Left lung (tissue), 10 donors: ENCODE measurements around the gene RSU1. TPM values are rescaled to one million over a fixed set of nuclear protein-coding genes. Genes with fewer than 3 reads are reported as not detected.
A peak's percentile ranks its signal among the peaks of the same experiment; 100 is the strongest.

Source experiments
- ATAC-seq: fragments of 200-7000 bp; cut with Tn5 transposase; one replicate; pipeline ENCODE4 v1.9.1; 2020; ENCODE audit warnings: moderate library complexity
- DNase-seq, 4 donors: peaks; one replicate each; pipeline ENCODE4 v3.0.0-alpha.2; 2013 to 2020
- H3K27ac ChIP-seq, 2 donors: fragments of 200-600 bp; sonication (generic) in 1 of 2; one replicate each; pipeline versions ENCODE4 v1.5.0 to v1.8.0; 2020 to 2021
- H3K27me3 ChIP-seq, 2 donors: fragments of 200-600 bp; sonication (generic) in 1 of 2; one replicate each; pipeline versions ENCODE4 v1.5.0 to v1.8.0; 2020 to 2021
- H3K36me3 ChIP-seq, 2 donors: fragments of 200-600 bp; sonication (generic) in 1 of 2; one replicate each; pipeline versions ENCODE4 v1.5.0 to v1.8.0; 2020 to 2021
- H3K4me1 ChIP-seq, 2 donors: fragments of 200-600 bp; one replicate each; pipeline ENCODE4 v1.8.0; 2021
- H3K4me3 ChIP-seq, 2 donors: fragments of 200-600 bp; sonication (generic) in 1 of 2; one replicate each; pipeline versions ENCODE4 v1.5.0 to v1.8.0; 2020 to 2021; ENCODE audit warnings: mild to moderate bottlenecking in 1 of 2
- H3K9me3 ChIP-seq, 2 donors: fragments of 200-600 bp; sonication (generic) in 1 of 2; one replicate each; pipeline versions ENCODE4 v1.5.0 to v1.8.0; 2020 to 2021
- intact Hi-C, 2 donors: fragments of 100-400 bp; cut with DNase I; formaldehyde crosslinking; loops; one replicate each; pipeline versions ENCODE4 v1.11.2 to v1.14.2; 2022
- polyA plus RNA-seq, 6 donors: library from polyadenylated mRNA; unstranded; fragments of 120-200 nt; gene quantifications; one replicate each; pipeline ENCODE4 v1.2.1, GENCODE V29; 2013; ENCODE audit not compliant: insufficient read length in 6 of 6
- total RNA-seq, 2 donors: library from RNA; stranded (reverse); fragmentation: NEBNext Ultra II Directional; extraction: Animal tissue kit (Norgen Biotek cat#: 25700); gene quantifications; one replicate each; pipeline ENCODE4 v1.2.1, GENCODE V29; 2021
- TF ChIP-seq, protein P1 (sequence below), 2 donors: fragments of 200-600 bp; sonication (generic) in 1 of 2; IDR thresholded peaks; one replicate each; pipeline versions ENCODE4 v1.5.0 to v1.8.0; 2021; ENCODE audit warnings: antibody characterized with exemption in 2 of 2
- donor health status: DM: no; HTN: yes; CAD: no.
- donor health status: DM: no; HTN: no; CAD: no.

Gene RSU1
- total and polyA plus RNA-seq, 8 donors, result 68.1 to 114 (median 85.3) TPM

DNA sequence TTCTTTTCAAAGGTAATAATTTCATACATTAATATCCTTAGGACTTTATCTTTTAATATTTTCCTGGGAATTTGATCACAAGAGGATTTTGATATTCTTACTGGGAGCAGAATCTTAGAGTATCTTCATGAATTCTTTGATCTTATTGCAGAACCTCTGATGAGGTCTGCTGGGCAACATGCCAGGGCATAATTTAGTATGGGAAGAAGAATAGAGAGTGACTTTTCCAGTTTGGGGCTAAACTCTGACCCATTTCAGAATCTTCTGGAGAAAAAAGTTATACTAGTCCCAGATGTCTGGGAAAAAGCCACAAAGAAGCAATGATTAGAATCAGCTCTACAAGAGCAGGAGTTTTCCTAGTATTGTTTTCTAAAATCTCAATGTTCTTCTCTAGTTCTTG is 28.0 kb upstream of the RSU1 start:
- ATAC-seq (no peak), DNase-seq (no peak)
- Histone ChIP-seq H3K36me3 (no peaks in the 10 kb centered on the region), H3K9me3 (no peaks in the 10 kb centered on the region), H3K27me3 (no peaks in the 10 kb centered on the region), H3K27ac (no peak overlapping the region), H3K4me1 (no peaks in the 10 kb centered on the region), H3K4me3 (no peak overlapping the region)
- TF ChIP-seq, protein P1, sequence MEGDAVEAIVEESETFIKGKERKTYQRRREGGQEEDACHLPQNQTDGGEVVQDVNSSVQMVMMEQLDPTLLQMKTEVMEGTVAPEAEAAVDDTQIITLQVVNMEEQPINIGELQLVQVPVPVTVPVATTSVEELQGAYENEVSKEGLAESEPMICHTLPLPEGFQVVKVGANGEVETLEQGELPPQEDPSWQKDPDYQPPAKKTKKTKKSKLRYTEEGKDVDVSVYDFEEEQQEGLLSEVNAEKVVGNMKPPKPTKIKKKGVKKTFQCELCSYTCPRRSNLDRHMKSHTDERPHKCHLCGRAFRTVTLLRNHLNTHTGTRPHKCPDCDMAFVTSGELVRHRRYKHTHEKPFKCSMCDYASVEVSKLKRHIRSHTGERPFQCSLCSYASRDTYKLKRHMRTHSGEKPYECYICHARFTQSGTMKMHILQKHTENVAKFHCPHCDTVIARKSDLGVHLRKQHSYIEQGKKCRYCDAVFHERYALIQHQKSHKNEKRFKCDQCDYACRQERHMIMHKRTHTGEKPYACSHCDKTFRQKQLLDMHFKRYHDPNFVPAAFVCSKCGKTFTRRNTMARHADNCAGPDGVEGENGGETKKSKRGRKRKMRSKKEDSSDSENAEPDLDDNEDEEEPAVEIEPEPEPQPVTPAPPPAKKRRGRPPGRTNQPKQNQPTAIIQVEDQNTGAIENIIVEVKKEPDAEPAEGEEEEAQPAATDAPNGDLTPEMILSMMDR (IDR thresholded peaks at IDR 0.05), result no peak
- intact Hi-C loops, result no loop called here

DNA sequence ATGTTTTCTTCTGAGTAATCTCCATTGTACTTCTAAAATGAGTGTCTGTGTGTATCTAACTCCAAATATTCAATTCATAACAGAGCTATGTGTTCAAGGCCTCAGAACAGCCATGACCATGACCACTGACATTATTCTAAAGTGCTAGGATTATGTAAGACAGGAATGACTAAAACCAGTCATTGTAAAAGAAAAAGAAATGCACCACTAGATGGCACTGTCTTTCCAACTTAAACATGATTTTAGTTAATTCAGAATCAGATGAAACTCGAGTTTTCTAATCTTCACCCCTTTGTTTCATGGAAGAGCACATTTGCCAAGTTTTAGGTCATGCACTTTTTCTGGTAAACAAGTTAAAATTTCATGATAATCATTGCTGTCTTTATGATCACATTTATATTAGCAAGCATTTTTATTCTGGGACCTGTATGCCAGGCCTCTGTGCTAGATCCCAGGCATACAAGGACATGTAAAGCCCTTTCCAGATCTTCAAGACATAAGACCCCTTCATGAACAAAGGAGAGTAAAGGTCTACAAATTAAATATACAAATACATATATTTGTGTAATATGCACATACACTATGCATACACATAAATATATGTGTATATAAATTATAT is 26.1 kb upstream of the RSU1 start:
- Histone ChIP-seq H3K36me3 (no peaks in the 10 kb centered on the region), H3K4me3 (no peak overlapping the region), H3K9me3 (no peaks in the 10 kb centered on the region), H3K4me1 (no peaks in the 10 kb centered on the region), H3K27ac (no peak overlapping the region), H3K27me3 (no peaks in the 10 kb centered on the region)
- TF ChIP-seq, protein P1 (IDR thresholded peaks at IDR 0.05), result peak; percentile 60 to 62
- ATAC-seq (peak; percentile 91), DNase-seq (peak in 2 of 4 donors; percentile 74 to 77)
- intact Hi-C loops, result loop anchor here in 1 of 2 donors (5.0 kb wide), 1 partner anchor 414 kb away; no protein-coding TSS in a partner anchor

DNA sequence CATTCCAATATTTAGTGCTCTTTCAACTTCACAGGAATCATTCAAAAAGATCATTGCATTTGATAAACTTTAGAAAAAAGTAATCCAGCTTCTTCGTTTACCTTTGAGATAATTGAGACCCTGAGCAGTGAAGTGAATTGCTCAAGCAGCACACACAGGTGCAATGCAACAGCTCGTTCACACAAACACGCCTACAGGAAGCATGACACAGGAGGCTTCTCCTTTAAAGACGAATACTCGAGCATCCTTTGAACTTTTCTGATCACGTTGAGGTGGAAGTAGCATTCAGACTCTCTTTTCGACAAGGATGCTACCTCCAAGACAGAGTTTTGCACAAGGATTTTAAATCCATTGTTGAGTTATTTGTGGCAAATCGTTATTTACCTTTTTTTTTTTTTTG is 18.0 kb upstream of the RSU1 start:
- intact Hi-C loops, result no loop called here
- DNase-seq (no peak), ATAC-seq (no peak)
- no peaks in the 10 kb centered on the region for H3K9me3 ChIP-seq
- no peaks in the 10 kb centered on the region for H3K4me1 ChIP-seq
- H3K36me3 ChIP-seq, result no peaks in the 10 kb centered on the region
- H3K4me3 ChIP-seq, result no peak overlapping the region
- no peaks in the 10 kb centered on the region for H3K27me3 ChIP-seq
- TF ChIP-seq, protein P1 (IDR thresholded peaks at IDR 0.05), result no peak
- H3K27ac ChIP-seq, result no peak overlapping the region

DNA sequence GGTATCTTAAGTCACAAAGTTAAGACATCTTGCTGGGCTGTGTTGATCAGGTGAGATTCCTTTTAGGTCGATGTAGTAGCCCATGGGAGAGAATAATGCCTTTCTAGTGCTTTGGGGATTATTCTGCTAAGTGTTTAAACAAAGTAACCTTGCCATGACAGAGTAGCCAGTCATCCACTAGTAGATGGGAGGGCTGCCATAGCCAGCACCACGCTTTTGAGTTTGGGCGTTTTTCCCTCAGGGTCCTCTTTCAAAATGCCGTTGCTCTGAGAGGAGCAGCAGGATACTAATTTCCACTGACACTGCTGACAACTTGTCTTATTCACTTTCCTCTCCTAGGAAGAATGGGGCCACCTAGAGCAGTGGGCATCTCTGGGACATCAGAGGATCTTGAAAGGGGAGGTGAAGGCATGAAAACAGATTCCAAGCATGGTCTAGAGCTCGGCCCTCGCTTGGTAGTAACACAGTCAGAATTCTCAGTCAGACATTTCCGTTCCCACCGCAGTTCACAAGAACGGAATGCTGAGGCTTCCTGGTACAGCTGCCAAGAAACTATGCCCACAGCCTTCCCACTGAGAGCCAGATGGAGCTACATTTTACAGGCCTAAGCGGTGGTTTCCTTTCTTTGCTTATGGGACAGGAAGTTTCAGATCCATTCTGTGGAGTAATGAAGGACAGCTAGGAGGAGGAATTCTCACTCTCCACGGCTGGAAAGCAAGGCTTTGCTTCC is 15.3 kb upstream of the RSU1 start:
- DNase-seq (no peak), ATAC-seq (peak; percentile 42)
- H3K4me1 ChIP-seq, result peaks cover 0 to 6% of the 10 kb centered on the region in 2 donors
- H3K4me3 ChIP-seq, result no peak overlapping the region
- peak overlapping the region; percentile 30 to 54 for H3K27ac ChIP-seq
- no peaks in the 10 kb centered on the region for H3K36me3 ChIP-seq
- intact Hi-C loops, result no loop called here
- no peaks in the 10 kb centered on the region for H3K9me3 ChIP-seq
- TF ChIP-seq, protein P1 (IDR thresholded peaks at IDR 0.05), result no peak
- H3K27me3 ChIP-seq, result no peaks in the 10 kb centered on the region

DNA sequence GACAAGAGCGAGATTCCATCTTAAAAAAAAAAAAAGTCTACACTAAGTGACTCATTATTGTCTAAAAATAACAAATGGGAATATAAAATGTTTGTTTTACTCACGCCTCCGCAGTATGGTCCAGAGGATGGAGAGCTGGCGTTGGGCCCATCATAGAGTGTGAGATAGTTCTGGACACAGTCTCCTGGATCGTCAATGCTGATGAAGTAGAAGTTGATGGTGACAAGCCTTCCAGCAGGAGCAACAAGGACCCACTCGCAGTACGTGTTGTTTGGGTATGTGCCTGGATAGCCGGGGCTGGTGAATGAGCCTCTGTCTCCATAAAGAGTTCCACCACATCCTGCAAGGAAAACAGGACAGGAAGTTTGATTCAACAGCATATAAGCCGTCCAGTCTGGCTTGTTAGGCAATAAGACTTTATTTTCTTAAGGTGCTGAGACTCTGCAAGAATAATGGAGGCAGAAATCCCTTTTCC is 11.5 kb upstream of the RSU1 start:
- Histone ChIP-seq H3K4me3 (no peak overlapping the region), H3K9me3 (no peaks in the 10 kb centered on the region), H3K4me1 (peaks cover 0 to 6% of the 10 kb centered on the region in 2 donors), H3K27me3 (no peaks in the 10 kb centered on the region), H3K27ac (peak overlapping the region; percentile 45 to 50), H3K36me3 (no peaks in the 10 kb centered on the region)
- peak in 1 of 4 donors; percentile 40 for DNase-seq
- peak; percentile 40 for ATAC-seq
- TF ChIP-seq, protein P1 (IDR thresholded peaks at IDR 0.05), result no peak
- intact Hi-C loops, result no loop called here
